Measurements from ENCODE around the gene ZFAND5.

The ZFAND5 gene

DNA sequence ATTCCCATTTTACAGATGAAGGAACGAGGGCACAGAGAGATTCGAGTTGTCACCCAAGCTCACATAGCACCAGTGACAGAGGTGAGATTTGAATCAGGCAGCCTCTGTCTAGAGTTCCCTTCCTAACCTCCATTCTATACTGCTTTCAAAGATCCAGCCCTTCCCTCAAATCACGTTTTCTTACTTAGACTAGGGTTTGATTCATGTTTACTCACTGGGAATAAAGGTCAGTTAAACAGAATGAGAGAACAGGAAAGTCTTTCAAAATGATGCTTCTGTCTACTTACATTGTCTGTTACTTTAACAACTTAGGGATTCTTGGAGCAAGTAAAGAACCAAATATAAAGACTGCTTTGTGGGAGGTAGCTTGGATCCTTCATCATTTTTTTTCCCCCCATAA is 40.0 kb downstream of the ZFAND5 start:
- FAIRE-seq: no peak

DNA sequence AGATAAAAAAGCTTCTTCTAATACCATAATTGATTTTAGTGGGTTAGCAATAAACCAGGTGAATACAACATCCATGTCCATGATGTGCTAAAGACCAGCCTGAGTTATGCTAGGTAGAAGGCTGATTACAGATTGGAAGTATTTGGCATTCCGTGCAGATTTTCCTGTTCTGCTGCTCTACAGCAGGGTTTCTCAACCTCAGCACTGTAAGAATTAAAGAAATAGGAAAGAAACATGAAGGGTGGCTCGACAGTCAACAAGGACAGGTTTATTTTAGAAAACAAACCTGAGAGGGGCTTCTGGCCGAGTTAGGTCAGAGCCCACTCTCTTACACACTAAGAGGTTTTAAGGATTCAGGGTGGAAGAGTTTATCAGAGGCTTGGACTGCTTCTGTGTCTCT is 42.3 kb downstream of the ZFAND5 start:
- DNase-seq (ENCODE audit: low spot score) (no peak), FAIRE-seq (no peak)

More for the DNA sequence above, 40.0 kb downstream of the ZFAND5 start:
- no peak for DNase-seq (ENCODE audit: low spot score)

GRCh38 chr9:72322259-72322658 is 42.7 kb downstream of the ZFAND5 start:
- FAIRE-seq (no peak), DNase-seq (ENCODE audit: low spot score) (no peak)

- DNase-seq (ENCODE audit: low spot score) (peak; percentile 86), FAIRE-seq (peak; percentile 98)
Measured at GRCh38 chr9:72315510-72316311, 49.3 kb downstream of the ZFAND5 start.

GRCh38 chr9:72315089-72315509 is 49.9 kb downstream of the ZFAND5 start:
- FAIRE-seq (peak; percentile 64), DNase-seq (ENCODE audit: low spot score) (peak; percentile 61)

DNA sequence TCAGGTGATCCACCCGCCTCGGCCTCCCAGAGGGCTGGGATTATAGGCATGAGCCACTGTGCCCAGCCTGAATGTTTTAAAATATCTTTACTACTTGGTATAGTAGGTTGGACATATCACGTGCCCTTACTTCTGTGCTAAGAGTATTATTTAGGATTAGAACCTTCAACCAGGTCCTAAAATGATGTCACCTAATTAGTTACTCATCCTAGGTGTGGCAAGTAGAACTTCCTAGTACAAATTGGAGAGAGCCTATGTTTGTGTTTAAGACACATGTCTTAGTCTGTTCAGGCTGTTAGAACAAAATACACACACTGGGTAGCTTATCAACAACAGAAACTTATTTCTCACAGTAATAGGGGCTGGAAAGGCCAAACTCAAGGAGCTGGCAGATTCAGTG is 51.5 kb downstream of the ZFAND5 start:
- no peak for DNase-seq (ENCODE audit: low spot score)
- FAIRE-seq: no peak

DNA sequence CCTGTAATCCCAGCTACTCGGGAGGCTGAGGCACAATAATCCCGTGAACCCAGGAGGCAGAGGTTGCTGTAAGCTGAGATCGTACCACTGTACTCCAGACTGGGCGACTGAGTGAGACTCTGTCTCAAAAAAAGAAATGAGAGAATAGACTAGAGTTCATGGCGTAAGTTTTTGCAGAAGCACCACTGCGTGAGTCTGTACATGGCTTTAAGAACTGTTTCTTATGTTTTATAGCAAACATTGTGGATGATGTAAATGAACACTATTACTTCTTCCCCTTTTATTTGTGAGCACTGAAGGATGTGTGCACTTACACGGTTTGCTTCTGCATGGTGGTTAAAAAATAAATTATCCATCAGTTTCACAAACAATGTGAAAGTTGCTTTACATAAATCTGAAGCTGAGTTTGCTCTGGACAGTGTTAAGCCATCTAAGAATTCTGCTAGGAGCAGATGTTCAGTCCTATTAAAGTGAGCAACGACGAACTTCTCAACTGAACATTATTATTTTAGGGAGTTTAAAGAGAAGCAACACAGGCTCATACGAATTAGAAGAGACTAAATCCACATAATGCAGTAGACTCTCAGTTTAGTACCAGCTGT is 52.5 kb downstream of the ZFAND5 start:
- no peak for FAIRE-seq
- no peak for DNase-seq (ENCODE audit: low spot score)

DNA sequence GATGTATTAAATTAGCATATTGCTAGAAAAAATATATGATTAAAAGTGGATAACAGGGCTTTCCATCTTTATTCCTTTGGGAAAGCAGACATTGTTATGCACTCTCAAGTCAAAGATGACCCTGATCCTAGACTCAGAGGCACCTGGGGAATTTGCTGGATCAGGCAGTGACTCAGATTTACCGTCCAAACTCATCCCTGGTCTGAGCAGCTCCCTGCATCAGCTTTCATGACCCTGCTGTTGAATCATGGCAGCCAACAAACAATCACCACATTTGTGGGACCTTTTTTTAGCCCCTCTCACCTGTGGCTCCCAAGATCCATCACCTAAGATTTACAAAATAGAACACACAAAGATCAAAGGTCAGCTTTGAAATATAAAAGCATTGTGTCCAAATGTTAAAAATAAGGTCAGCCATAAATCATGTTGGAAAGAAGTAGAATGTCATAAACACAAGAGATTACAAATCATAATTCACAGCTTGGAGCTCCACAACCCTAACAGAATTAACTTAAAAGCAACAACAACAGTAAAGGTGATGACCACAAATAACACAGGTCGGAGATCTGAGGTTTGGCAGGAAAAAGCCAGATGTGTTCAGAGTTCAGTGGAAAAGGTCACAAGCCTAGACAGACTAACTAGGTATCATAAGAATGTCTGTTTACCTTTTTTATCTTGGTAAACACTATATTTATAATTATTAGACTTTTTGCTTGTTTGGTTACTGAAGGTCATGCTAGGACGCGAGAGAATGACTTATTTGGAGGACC is 55.5 kb downstream of the ZFAND5 start:
- no peak for FAIRE-seq

DNA sequence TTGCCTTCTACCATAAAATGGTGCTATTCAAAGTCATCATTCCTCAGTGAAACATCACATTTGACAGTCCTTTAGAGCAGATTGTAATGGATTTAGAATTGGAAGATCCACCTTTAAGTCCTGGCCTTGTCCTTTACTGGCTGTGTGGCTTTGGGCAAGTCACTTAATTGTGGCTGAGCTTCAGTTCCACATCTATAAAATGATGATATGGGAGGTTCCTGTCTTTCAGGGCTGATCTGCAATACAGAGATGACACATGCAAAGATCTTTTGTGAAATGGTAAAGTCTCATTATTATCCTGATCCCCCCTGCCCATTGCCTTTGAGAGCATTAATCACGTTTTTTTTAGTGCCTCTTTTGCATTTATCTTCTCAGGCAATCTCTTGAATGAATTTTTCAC is 58.2 kb downstream of the ZFAND5 start:
- FAIRE-seq (no peak), DNase-seq (ENCODE audit: low spot score) (no peak)

More for the DNA sequence above, 55.5 kb downstream of the ZFAND5 start:
- no peak for DNase-seq (ENCODE audit: low spot score)

DNA sequence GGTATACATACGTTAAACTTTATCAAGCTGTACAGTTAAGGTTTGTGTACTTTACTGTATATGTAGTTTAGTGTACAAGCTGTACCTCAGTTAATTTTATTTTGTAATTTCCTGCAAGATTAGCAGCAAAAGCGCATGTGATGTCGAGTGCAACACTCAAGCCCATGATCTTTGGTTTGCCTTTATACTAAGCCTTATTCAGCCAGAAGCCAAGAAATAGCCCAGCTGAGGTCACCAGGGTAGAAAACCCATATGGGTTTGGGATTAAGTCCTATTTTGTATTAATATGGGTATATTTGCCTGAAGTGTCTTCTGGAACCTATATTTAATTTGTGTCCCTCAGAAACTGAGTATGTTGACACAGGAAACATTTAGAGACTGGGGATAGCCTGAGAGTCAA is 59.3 kb downstream of the ZFAND5 start:
- FAIRE-seq (no peak), DNase-seq (ENCODE audit: low spot score) (no peak)

- DNase-seq (ENCODE audit: low spot score) (peak; percentile 97), FAIRE-seq (peak; percentile 99)
Measured at GRCh38 chr9:72305102-72305546, 59.9 kb downstream of the ZFAND5 start.

GRCh38 chr9:72304538-72304937 is 60.5 kb downstream of the ZFAND5 start:
- FAIRE-seq: no peak
- DNase-seq (ENCODE audit: low spot score): no peak
